Stimulated activated CD4-positive, alpha-beta T cell treated with anti-CD3 and anti-CD28 coated beads, TNF-alpha, amount 100 ng/mL, for 24 hours (primary cell): Measurements from ENCODE around the gene PPL.

Experiments
- DNase-seq, 3 experiments: peaks; one replicate each; pipeline ENCODE4 v3.0.0-alpha.2; 2020; ENCODE audit warnings: low read depth in 3 of 3

PPL gene

DNA sequence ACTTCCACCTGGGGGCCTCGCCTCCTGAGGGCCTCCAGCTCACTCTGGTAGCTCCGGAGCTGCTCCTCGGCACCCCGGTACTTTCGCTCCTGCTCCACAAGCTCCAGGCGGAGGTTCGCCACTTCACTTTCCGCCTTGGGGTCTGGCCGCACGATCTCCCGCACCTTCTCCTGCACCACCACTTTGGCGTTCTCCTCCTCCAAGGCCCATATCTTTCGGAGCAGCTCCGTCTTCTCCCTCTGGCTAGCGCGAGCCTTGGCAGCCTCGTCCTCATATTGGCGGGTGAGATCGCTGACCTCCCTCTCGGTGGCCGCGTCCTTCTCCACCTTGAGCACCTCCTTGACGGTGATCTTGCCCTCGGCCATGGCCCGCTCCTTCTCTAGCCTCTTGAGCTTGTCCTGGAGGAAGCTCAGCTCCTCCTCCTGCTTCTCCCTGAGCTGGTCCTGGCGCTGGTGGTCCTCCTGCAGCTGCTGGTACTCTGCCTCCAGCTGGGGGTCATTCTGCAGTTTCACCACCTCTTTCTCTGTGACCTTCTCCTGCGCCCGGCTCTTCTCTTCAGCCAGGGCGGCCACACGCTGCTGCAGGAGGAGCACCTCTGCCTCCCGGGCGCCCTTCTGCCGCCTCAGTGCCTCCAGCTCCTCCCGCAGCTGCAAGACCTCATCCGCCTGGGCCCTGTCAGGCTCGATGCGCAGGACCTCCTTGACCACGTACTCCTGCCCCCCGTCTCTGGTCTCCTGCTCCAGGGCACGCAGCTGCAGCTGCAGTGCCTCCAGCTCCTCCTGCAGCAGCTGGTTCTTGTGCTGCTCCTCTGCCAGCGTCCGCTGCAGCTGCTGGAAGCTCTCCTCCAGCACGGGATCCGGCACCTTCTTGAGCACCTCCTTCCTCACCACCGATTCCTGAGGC is 51.7 kb downstream of the PPL start:
- no peak for DNase-seq

GRCh38 chr16:4884209-4884608 is 52.7 kb downstream of the PPL start:
- no peak for DNase-seq

DNA sequence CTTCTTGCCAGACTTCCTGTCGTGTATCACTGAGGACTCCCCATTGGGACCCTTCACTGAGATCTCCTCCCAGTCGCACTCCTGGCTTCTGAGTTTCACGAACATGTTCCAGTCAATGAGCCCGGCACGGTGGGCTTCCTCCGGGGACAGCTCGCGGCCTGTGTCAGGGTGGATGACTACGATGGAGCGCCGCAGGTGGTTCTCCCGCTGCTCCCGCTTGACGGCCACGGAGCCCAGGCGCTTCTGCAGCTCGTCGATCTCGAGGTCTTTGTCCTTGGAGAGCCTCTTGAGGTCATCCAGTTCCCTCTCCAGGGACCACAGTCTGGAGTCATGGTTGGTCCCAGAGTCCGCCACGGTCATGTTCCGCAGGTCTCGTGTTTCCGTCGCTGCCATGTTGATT is 53.4 kb downstream of the PPL start:
- DNase-seq: no peak

DNA sequence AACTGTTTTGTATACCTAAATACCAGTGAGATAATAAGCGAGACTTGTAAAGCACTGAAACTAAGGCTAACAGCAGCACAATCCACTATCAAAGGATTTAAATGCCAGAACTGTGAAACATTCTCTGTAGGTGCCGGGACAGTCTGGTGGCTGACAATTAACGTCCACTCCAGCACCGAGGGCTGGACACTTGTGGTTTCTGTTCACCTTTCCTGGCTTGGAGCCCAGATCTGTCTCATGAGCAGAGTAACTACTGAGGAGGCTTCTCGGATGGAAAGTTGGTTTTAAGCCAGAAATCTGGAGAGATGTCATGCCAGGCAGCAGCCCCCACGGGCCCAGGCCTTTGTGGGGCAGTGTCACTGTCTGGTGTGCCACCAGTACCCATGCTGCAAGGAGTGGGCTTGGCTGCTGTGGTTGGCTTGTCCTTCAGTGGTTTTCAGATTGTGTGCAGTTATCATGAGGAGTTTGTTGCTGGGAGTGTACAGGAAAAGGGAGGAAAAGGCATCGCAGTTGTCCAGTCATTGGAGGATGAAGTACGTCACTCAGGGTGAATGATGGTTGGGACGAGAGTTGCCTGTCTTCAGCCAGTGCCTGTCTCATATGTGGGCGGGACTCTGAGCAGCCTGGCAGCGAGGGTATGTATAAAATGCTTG is 54.2 kb downstream of the PPL start:
- DNase-seq: no peak

GRCh38 chr16:4882000-4882632 is 54.8 kb downstream of the PPL start:
- DNase-seq: no peak

DNA sequence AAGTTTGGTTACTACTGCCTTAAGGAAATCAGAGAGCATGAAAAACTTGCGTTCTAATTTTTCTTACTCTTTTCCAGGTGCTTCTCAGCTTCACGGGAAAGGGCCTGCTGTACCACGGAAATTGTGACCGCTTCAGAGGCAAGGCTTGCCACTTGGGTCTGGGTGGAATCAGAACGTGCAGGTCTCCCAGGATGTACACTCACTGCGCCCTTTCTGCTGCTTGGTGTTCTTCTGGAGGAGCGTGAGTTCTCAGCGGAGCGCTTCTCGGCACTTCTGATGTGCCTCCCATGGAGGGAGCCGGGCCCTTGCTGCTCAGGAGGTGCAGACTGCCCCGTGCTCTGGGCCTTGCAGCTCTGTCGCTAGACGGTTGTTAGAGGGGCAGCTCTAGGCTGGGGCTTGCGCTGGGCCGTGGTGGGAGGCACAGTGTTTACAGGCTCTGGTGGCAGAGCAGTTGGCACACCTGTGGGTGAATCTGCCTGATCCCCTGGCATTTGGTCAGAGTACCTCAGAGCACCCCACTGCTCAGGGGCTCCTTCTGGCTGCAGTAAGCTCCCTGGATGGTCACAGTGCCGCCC is 56.9 kb downstream of the PPL start:
- DNase-seq: no peak

GRCh38 chr16:4879049-4879448 is 57.9 kb downstream of the PPL start:
- no peak for DNase-seq

GRCh38 chr16:4877380-4877685 is 59.6 kb downstream of the PPL start:
- DNase-seq: no peak

GRCh38 chr16:4876646-4877379 is 60.1 kb downstream of the PPL start:
- no peak for DNase-seq

DNA sequence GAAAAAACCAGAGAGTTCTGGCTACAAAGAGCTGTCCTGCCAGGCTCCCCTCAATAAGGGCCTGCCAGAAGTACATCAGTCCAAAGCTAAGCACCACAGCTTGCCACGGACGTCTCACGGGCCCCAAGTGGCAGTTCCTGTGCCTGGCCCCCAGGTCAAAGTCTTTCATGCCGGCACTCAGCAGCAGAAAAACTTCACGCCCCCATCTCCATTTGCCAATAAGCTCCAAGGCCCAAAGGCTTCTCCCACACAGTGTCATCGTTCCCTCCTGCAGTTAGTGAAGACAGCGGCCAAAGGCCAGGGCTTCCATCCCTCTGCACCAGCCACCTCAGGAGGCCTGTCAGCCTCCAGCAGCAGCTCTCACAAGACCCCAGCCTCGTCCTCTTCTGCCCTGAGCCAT is 62.3 kb downstream of the PPL start:
- DNase-seq: no peak

DNA sequence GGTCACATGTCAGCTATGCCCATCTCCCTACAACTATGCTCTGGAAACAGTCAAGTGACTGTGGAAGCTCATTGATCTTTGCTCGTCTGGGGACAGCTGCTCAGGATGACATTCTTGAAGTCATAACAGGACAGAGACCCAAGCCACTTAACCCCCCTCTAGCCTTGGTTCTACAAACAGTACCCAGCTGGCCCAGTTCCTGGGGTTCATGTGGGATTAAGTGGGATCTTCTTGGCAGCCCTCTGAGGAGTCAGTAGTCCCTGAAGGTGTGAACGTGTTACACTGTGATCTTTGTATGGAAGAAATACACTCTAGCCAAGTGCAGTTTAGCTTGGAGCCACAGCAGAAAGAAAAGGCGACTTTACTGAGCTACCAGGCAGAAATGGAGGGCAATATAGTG is 63.9 kb downstream of the PPL start:
- no peak for DNase-seq

- no peak for DNase-seq
Measured at GRCh38 chr16:4871071-4871470, 65.9 kb downstream of the PPL start.

GRCh38 chr16:4870138-4870671 is 66.7 kb downstream of the PPL start:
- no peak for DNase-seq

DNA sequence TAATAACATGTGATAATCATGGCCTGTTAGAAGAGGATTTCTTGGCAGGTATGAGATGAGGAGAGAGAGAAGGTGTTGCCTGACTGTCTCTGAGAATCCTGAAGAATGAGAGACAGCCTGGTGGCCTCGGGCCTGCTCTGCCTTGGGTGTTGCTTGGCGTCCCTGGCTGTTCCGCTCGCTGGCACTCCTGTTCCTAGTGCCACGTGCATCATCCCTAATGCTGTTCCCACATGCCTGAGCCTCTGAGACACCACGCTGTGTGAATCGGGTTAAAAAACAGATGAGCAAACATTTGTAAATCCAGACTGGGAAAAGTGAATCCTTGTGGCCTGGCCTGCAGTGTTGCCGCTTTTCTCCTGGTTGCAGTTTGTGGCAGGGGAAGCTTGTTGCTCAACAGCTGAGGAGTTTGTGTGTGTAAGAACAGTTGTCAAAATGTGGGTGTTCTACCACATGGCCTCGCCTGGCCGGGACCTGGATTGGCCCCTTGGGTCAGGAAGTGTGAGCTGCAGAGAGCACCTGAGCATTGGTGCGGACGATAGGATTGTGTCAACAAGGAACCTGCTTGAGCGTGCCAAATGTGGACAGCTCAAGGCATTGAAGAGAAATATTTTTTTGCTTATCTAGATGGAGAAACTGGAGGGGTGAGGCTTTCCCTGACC is 67.7 kb downstream of the PPL start:
- no peak for DNase-seq

- no peak for DNase-seq
Measured at GRCh38 chr16:4868535-4868934, 68.4 kb downstream of the PPL start.

DNA sequence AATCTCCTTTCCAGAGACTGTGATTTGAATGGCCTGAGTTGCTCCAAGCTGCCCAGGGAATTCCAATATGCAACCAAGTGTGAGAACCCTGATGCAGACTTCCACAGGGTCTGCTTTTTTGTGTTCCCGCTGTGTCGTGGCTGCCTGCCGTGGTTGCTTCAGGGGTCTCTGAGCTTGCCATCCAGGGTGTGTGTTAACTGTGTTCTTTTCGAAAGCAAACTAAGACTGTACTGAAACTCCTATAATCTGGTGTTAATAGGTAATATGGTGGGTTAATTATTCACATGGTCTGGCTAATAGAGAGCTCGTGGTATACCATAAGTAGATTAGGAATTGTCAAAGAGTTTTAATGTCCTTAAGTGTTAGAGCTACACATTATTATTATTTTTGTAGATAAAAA is 68.9 kb downstream of the PPL start:
- no peak for DNase-seq

GRCh38 chr16:4866586-4866985 is 70.4 kb downstream of the PPL start:
- no peak for DNase-seq

DNA sequence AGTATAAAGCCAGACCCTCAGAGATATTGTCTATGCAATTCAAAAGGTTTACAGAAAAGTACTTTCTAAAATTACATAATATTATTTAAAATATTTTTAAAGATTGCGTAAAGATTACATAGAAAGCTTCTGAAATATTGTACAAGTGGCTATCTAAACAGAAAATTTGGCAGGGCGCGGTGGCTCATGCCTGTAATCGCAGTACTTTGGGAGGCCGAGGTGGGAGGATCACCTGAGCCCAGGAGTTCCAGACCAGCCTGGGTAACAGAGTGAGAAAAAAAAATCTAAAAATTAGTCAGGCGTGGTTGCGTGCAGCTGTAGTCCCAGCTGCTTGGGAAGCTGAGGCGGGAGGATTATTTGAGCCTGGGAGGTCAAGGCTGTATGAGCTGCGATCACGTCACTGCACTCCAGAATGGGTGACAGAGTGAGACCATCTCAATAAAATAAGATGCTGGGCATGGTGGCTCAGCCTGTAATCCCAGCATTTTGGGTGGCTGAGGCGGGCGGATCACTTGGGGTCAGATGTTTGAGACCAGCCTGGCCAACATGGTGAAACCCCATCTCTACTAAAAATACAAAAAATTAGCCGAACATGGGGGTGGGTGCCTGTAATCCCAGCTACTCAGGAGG is 71.6 kb downstream of the PPL start:
- DNase-seq: no peak

- DNase-seq: no peak
Measured at GRCh38 chr16:4864728-4865127, 72.2 kb downstream of the PPL start.

GRCh38 chr16:4862639-4863038 is 74.3 kb downstream of the PPL start:
- no peak for DNase-seq
